Thymus (tissue), 11 donors: ENCODE data around the gene DELE1. TPM values are rescaled to one million over a fixed set of nuclear protein-coding genes. Genes with fewer than 3 reads are reported as not detected.

ENCODE experiments used
- DNase-seq, 9 donors: peaks; one replicate each; pipeline ENCODE4 v3.0.0-alpha.2; 2013; ENCODE audit warnings: low spot score in 9 of 9, low read depth in 6 of 9, missing footprints in 1 of 9
- H3K27ac ChIP-seq, 2 donors: one replicate each; pipeline ENCODE4 v1.5.1; 2013; ENCODE audit warnings: control low read depth in 1 of 2, low read depth in 1 of 2, low read length in 1 of 2, mild to moderate bottlenecking in 1 of 2, moderate library complexity in 1 of 2
- H3K27me3 ChIP-seq, 2 donors: one replicate each; pipeline ENCODE4 v1.5.1; 2013; ENCODE audit warnings: low read length in 1 of 2; ENCODE audit not compliant: control insufficient read depth in 2 of 2, insufficient read depth in 1 of 2
- H3K36me3 ChIP-seq, 2 donors: one replicate each; pipeline ENCODE4 v1.5.1; 2013; ENCODE audit warnings: low read length in 1 of 2, mild to moderate bottlenecking in 1 of 2, moderate library complexity in 1 of 2; ENCODE audit not compliant: control insufficient read depth in 2 of 2, insufficient read depth in 2 of 2
- H3K4me1 ChIP-seq, 2 donors: one replicate each; pipeline ENCODE4 v1.5.1; 2013; ENCODE audit warnings: low read length in 2 of 2; ENCODE audit not compliant: control insufficient read depth in 2 of 2, insufficient read depth in 2 of 2
- H3K4me3 ChIP-seq, 2 donors: one replicate each; pipeline ENCODE4 v1.5.1; 2013; ENCODE audit warnings: low read length in 2 of 2, control low read depth in 1 of 2, mild to moderate bottlenecking in 1 of 2
- H3K9me3 ChIP-seq, 2 donors: one replicate each; pipeline ENCODE4 v1.5.1; 2013; ENCODE audit warnings: low read length in 1 of 2, mild to moderate bottlenecking in 1 of 2; ENCODE audit not compliant: control insufficient read depth in 2 of 2, insufficient read depth in 1 of 2
- WGBS: extraction: QIAGEN DNeasy Blood & Tissue Kit; methylation state at CpG from one replicate; pipeline ENCODE4 v1.1.7; 2013; 5-methylcytosine and 5-hydroxymethylcytosine counted together
- polyA plus RNA-seq: library from polyadenylated mRNA; stranded (reverse); fragments of 200-250 nt; gene quantifications from one replicate; pipeline ENCODE4 v1.2.3, GENCODE V29; 2013
- total RNA-seq: library from RNA; stranded (reverse); fragments of 120-200 nt; gene quantifications from one replicate; pipeline ENCODE4 v1.2.4, GENCODE V29; 2013
- donor health status: healthy.

Gene DELE1
- total and polyA plus RNA-seq, 2 donors = 41.5 to 42.3 TPM

GRCh38 chr5:141966275-141966962 lies 42.7 kb downstream of the DELE1 start:
- 98% methylated on average over 4 of the region's 4 CpGs for WGBS
- Histone ChIP-seq H3K27me3 (no peaks in the 10 kb centered on the region), H3K27ac (no peak overlapping the region), H3K36me3 (peaks cover 0 to 3% of the 10 kb centered on the region in 2 donors), H3K9me3 (no peaks in the 10 kb centered on the region), H3K4me1 (peaks cover 8 to 17% of the 10 kb centered on the region in 2 donors), H3K4me3 (no peak overlapping the region)
- DNase-seq = no peak

- peaks cover 6 to 12% of the 10 kb centered on the region in 2 donors for H3K4me1 ChIP-seq
- no peaks in the 10 kb centered on the region for H3K9me3 ChIP-seq
- H3K4me3 ChIP-seq = no peak overlapping the region
- 93% methylated on average over 2 of the region's 2 CpGs for WGBS
- DNase-seq = no peak
- H3K27me3 ChIP-seq = no peaks in the 10 kb centered on the region
- H3K27ac ChIP-seq = no peak overlapping the region
- peaks cover 0 to 4% of the 10 kb centered on the region in 2 donors for H3K36me3 ChIP-seq
These were observed 43.3 kb downstream of the DELE1 start for GRCh38 chr5:141966963-141967333.

- Histone ChIP-seq H3K4me3 (peak within 1 kb of the TSS; percentile 84 to 91), H3K9me3 (no peaks in the 10 kb centered on the region), H3K27ac (peak within 1 kb of the TSS; percentile 92 to 96), H3K4me1 (peaks cover 6 to 12% of the 10 kb centered on the region in 2 donors), H3K27me3 (no peaks in the 10 kb centered on the region), H3K36me3 (peaks cover 0 to 12% of the 10 kb centered on the region in 2 donors)
- DNase-seq = peak; percentile 66 to 95 (median 89)
- under 1% methylated on average over 63 of the region's 63 CpGs for WGBS
These were observed 45.4 kb downstream of the DELE1 start, which contains the start of gene RNF14 for GRCh38 chr5:141968914-141969608. RNF14 (plus strand) TSS chr5:141969105; CDS start chr5:141973589, 4,484 bp downstream.

- peak overlapping the region; percentile 84 to 91 for H3K4me3 ChIP-seq
- H3K4me1 ChIP-seq = peaks cover 6 to 12% of the 10 kb centered on the region in 2 donors
- no peaks in the 10 kb centered on the region for H3K9me3 ChIP-seq
- peak in 1 of 9 donors; percentile 30 for DNase-seq
- 90% methylated on average over 2 of the region's 2 CpGs for WGBS
- H3K27me3 ChIP-seq = no peaks in the 10 kb centered on the region
- peaks cover 0 to 21% of the 10 kb centered on the region in 2 donors for H3K36me3 ChIP-seq
- H3K27ac ChIP-seq = peak overlapping the region in 1 of 2 donors; percentile 92
These were observed 46.4 kb downstream of the DELE1 start for GRCh38 chr5:141969783-141970771.

- Histone ChIP-seq H3K4me3 (no peak overlapping the region), H3K27me3 (no peaks in the 10 kb centered on the region), H3K36me3 (peaks cover 17 to 46% of the 10 kb centered on the region in 2 donors), H3K27ac (no peak overlapping the region), H3K9me3 (no peaks in the 10 kb centered on the region), H3K4me1 (peaks cover 6 to 8% of the 10 kb centered on the region in 2 donors)
- no peak for DNase-seq
- WGBS = 92% methylated on average over 1 of the region's 1 CpG
These were observed 50.4 kb downstream of the DELE1 start for GRCh38 chr5:141973871-141974595.

- Histone ChIP-seq H3K27me3 (no peaks in the 10 kb centered on the region), H3K36me3 (peaks cover 30 to 63% of the 10 kb centered on the region in 2 donors), H3K4me3 (no peak overlapping the region), H3K27ac (no peak overlapping the region), H3K4me1 (no peaks in the 10 kb centered on the region), H3K9me3 (no peaks in the 10 kb centered on the region)
- 94% methylated on average over 6 of the region's 6 CpGs for WGBS
- no peak for DNase-seq
These were observed 52.5 kb downstream of the DELE1 start for GRCh38 chr5:141976176-141976575.

GRCh38 chr5:141978389-141978788 lies 54.7 kb downstream of the DELE1 start:
- Histone ChIP-seq H3K4me3 (no peak overlapping the region), H3K9me3 (no peaks in the 10 kb centered on the region), H3K27me3 (no peaks in the 10 kb centered on the region), H3K4me1 (no peaks in the 10 kb centered on the region), H3K27ac (no peak overlapping the region), H3K36me3 (peaks cover 35 to 71% of the 10 kb centered on the region in 2 donors)
- DNase-seq = no peak

- H3K27me3 ChIP-seq = no peaks in the 10 kb centered on the region
- peaks cover 35 to 82% of the 10 kb centered on the region in 2 donors for H3K36me3 ChIP-seq
- no peak overlapping the region for H3K27ac ChIP-seq
- no peak for DNase-seq
- H3K9me3 ChIP-seq = no peaks in the 10 kb centered on the region
- 48% methylated on average over 2 of the region's 2 CpGs for WGBS
- H3K4me1 ChIP-seq = no peaks in the 10 kb centered on the region
- H3K4me3 ChIP-seq = no peak overlapping the region
These were observed 59.0 kb downstream of the DELE1 start for GRCh38 chr5:141982626-141983025.
